Esophagus (tissue), 2 donors: ENCODE data around the gene MRPS18A. TPM values are rescaled to one million over a fixed set of nuclear protein-coding genes. Genes with fewer than 3 reads are reported as not detected.
"Not testable (repeated sequence)": the region's sequence is repeated elsewhere in the genome, so short reads cannot be mapped to it uniquely, and the experiment has no call there.

ENCODE experiments used
- H3K27ac ChIP-seq, 2 donors: one replicate each; pipeline ENCODE4 v1.5.1; 2013; ENCODE audit warnings: low read depth in 2 of 2, mild to moderate bottlenecking in 2 of 2, inconsistent platforms in 1 of 2, low read length in 1 of 2, moderate library complexity in 1 of 2
- H3K27me3 ChIP-seq, 2 donors: one replicate each; pipeline ENCODE4 v1.6.1; 2013; ENCODE audit warnings: low read length in 2 of 2, control low read depth in 1 of 2, mild to moderate bottlenecking in 1 of 2; ENCODE audit not compliant: insufficient read depth in 2 of 2, control insufficient read depth in 1 of 2
- H3K36me3 ChIP-seq, 2 donors: one replicate each; pipeline ENCODE4 v1.6.1; 2013; ENCODE audit warnings: low read length in 1 of 2; ENCODE audit not compliant: control insufficient read depth in 2 of 2, insufficient read depth in 2 of 2
- H3K4me1 ChIP-seq, 2 donors: one replicate each; pipeline ENCODE4 v1.6.1; 2013; ENCODE audit warnings: low read length in 1 of 2; ENCODE audit not compliant: control insufficient read depth in 2 of 2, insufficient read depth in 2 of 2
- H3K4me3 ChIP-seq, 2 donors: one replicate each; pipeline ENCODE4 v1.5.1; 2013; ENCODE audit warnings: low read length in 2 of 2, mild to moderate bottlenecking in 2 of 2, low read depth in 1 of 2, moderate library complexity in 1 of 2
- H3K9me3 ChIP-seq, 2 donors: one replicate each; pipeline ENCODE4 v1.6.1; 2013; ENCODE audit warnings: mild to moderate bottlenecking in 2 of 2, low read depth in 1 of 2, low read length in 1 of 2, moderate library complexity in 1 of 2; ENCODE audit not compliant: control insufficient read depth in 2 of 2, insufficient read depth in 1 of 2
- WGBS, 2 donors: extraction: QIAGEN DNeasy Blood & Tissue Kit; methylation state at CpG; one replicate each; pipeline ENCODE4 v1.1.7; 2013; 5-methylcytosine and 5-hydroxymethylcytosine counted together
- polyA plus RNA-seq, 2 donors: library from polyadenylated mRNA; stranded (reverse); fragments of 200-250 nt; gene quantifications; one replicate each; pipeline ENCODE4 v1.2.3, GENCODE V29; 2013
- donor health status: healthy with polysubstance abuse.
- donor health status: Bipolar disorder and iron deficiency.

MRPS18A gene
- polyA plus RNA-seq, 2 donors, result 33.3 to 70.0 TPM

- Histone ChIP-seq H3K4me3 (no peak overlapping the region), H3K27me3 (no peaks in the 10 kb centered on the region), H3K27ac (peak overlapping the region; percentile 50 to 92), H3K36me3 (peaks cover 6% of the 10 kb centered on the region in 2 donors), H3K9me3 (no peaks in the 10 kb centered on the region), H3K4me1 (peaks cover 15 to 28% of the 10 kb centered on the region in 2 donors)
- 11 to 12% methylated on average over 16 of the region's 16 CpGs for WGBS, 2 donors
These were observed 20.1 kb downstream of the MRPS18A start for GRCh38 chr6:43667245-43668150.

- peaks cover 3 to 5% of the 10 kb centered on the region in 2 donors for H3K36me3 ChIP-seq
- 59 to 62% methylated on average over 13 of the region's 13 CpGs for WGBS, 2 donors
- no peaks in the 10 kb centered on the region for H3K27me3 ChIP-seq
- H3K9me3 ChIP-seq, result no peaks in the 10 kb centered on the region
- H3K4me3 ChIP-seq, result no peak overlapping the region
- H3K27ac ChIP-seq, result no peak overlapping the region
- peaks cover 15 to 28% of the 10 kb centered on the region in 2 donors for H3K4me1 ChIP-seq
These were observed 21.2 kb downstream of the MRPS18A start for GRCh38 chr6:43666196-43666920.

- Histone ChIP-seq H3K27ac (no peak overlapping the region), H3K27me3 (no peaks in the 10 kb centered on the region), H3K36me3 (no peaks in the 10 kb centered on the region), H3K4me1 (peaks cover 15 to 28% of the 10 kb centered on the region in 2 donors), H3K9me3 (no peaks in the 10 kb centered on the region), H3K4me3 (no peak overlapping the region)
- 76 to 94% methylated on average over 1 of the region's 1 CpG for WGBS, 2 donors
These were observed 22.2 kb downstream of the MRPS18A start for GRCh38 chr6:43665376-43665775.

- not testable (repeated sequence) for H3K27ac ChIP-seq, H3K36me3 ChIP-seq, H3K4me3 ChIP-seq, H3K27me3 ChIP-seq, H3K9me3 ChIP-seq
- H3K4me1 ChIP-seq, result peaks cover 0 to 10% of the 10 kb centered on the region in 2 donors
- WGBS, 2 donors, result 87 to 91% methylated on average over 5 of the region's 5 CpGs
These were observed 24.6 kb downstream of the MRPS18A start for GRCh38 chr6:43662948-43663347.

GRCh38 chr6:43658161-43658560 lies 29.4 kb downstream of the MRPS18A start:
- H3K27ac ChIP-seq, result no peak overlapping the region
- no peak overlapping the region for H3K4me3 ChIP-seq
- no peaks in the 10 kb centered on the region for H3K36me3 ChIP-seq
- no peaks in the 10 kb centered on the region for H3K9me3 ChIP-seq
- no peaks in the 10 kb centered on the region for H3K27me3 ChIP-seq
- no peaks in the 10 kb centered on the region for H3K4me1 ChIP-seq
- WGBS, 2 donors, result 88 to 90% methylated on average over 9 of the region's 9 CpGs

GRCh38 chr6:43657221-43657802 lies 30.3 kb downstream of the MRPS18A start:
- no peaks in the 10 kb centered on the region for H3K36me3 ChIP-seq
- no peaks in the 10 kb centered on the region for H3K27me3 ChIP-seq
- no peak overlapping the region for H3K4me3 ChIP-seq
- H3K9me3 ChIP-seq, result no peaks in the 10 kb centered on the region
- no peaks in the 10 kb centered on the region for H3K4me1 ChIP-seq
- H3K27ac ChIP-seq, result no peak overlapping the region
- 90 to 91% methylated on average over 3 of the region's 3 CpGs for WGBS, 2 donors

- not testable (repeated sequence) for H3K27me3 ChIP-seq, H3K27ac ChIP-seq, H3K4me1 ChIP-seq, H3K4me3 ChIP-seq, H3K36me3 ChIP-seq, H3K9me3 ChIP-seq
- 93 to 97% methylated on average over 2 of the region's 2 CpGs for WGBS, 2 donors
These were observed 34.8 kb downstream of the MRPS18A start for GRCh38 chr6:43652822-43653221.

- Histone ChIP-seq H3K4me1 (no peaks in the 10 kb centered on the region), H3K27ac (no peak overlapping the region), H3K36me3 (no peaks in the 10 kb centered on the region), H3K9me3 (no peaks in the 10 kb centered on the region), H3K4me3 (no peak overlapping the region), H3K27me3 (no peaks in the 10 kb centered on the region)
- WGBS, 2 donors, result 87 to 90% methylated on average over 2 of the region's 2 CpGs
These were observed 39.3 kb downstream of the MRPS18A start for GRCh38 chr6:43648248-43648647.

- Histone ChIP-seq H3K4me1 (no peaks in the 10 kb centered on the region), H3K36me3 (no peaks in the 10 kb centered on the region), H3K9me3 (no peaks in the 10 kb centered on the region), H3K27ac (no peak overlapping the region), H3K4me3 (no peak overlapping the region), H3K27me3 (no peaks in the 10 kb centered on the region)
- 92 to 94% methylated on average over 3 of the region's 3 CpGs for WGBS, 2 donors
These were observed 40.0 kb downstream of the MRPS18A start for GRCh38 chr6:43647613-43648012.
